ENCODE measurements around the gene SSR2.

SSR2 gene

GRCh38 chr1:155976062-155976912 is 44.5 kb downstream of the SSR2 start (continued):
- TF ChIP-seq ZNF335 (tag by site-specific recombination; conservative IDR thresholded peaks at IDR 0.05) (peak; percentile 34; the same call in 1 of the 2 replicates), ZFP41 (tag by site-specific recombination; IDR thresholded peaks at IDR 0.05; ENCODE audit: borderline replicate concordance) (no peak), ZNF677 (tag by site-specific recombination; IDR thresholded peaks at IDR 0.05) (no peak), IKZF3 (tag by site-specific recombination; IDR thresholded peaks at IDR 0.05) (peak; percentile 62), KLF8 (tag by site-specific recombination; IDR thresholded peaks at IDR 0.05) (0 out of 2 replicates have a peak, but pooled peaks have one; percentile 15), PATZ1 (tag by site-specific recombination; IDR thresholded peaks at IDR 0.05) (peak; percentile 90), ZNF629 (tag by site-specific recombination; IDR thresholded peaks at IDR 0.05) (no peak), ZNF692 (tag by site-specific recombination; IDR thresholded peaks at IDR 0.05) (peak; percentile 16), ZNF660 (tag by site-specific recombination; IDR thresholded peaks at IDR 0.05) (no peak; the same call in 1 of the 2 replicates), ZBTB1 (tag by site-specific recombination; IDR thresholded peaks at IDR 0.05) (no peak), ZNF558 (tag by site-specific recombination; IDR thresholded peaks at IDR 0.05) (no peak), RBAK (tag by site-specific recombination; IDR thresholded peaks at IDR 0.05) (no peak), SP2 (tag by site-specific recombination; IDR thresholded peaks at IDR 0.05) (peak; percentile 64), ZNF302 (tag by site-specific recombination; IDR thresholded peaks at IDR 0.05; ENCODE audit: low read depth) (no peak), SCRT2 (tag by site-specific recombination; IDR thresholded peaks at IDR 0.05) (no peak), ZNF223 (tag by site-specific recombination; IDR thresholded peaks at IDR 0.05) (no peak), ZEB2 (tag by site-specific recombination; IDR thresholded peaks at IDR 0.05) (peak; percentile 23; the same call in 1 of the 2 replicates), KLF17 (tag by site-specific recombination; IDR thresholded peaks at IDR 0.05) (peak; percentile 36; the same call in 1 of the 2 replicates), ZNF596 (tag by site-specific recombination; IDR thresholded peaks at IDR 0.05) (no peak), ZNF37A (tag by site-specific recombination; IDR thresholded peaks at IDR 0.05) (no peak), ZNF23 (tag by site-specific recombination; IDR thresholded peaks at IDR 0.05; ENCODE audit: borderline replicate concordance) (no peak), ELK4 (IDR thresholded peaks at IDR 0.05; ENCODE audit: borderline replicate concordance, low read depth, low read length) (no peak), ZNF830 (tag by site-specific recombination; IDR thresholded peaks at IDR 0.05; ENCODE audit: low read depth) (no peak), ZNF555 (tag by site-specific recombination; conservative IDR thresholded peaks at IDR 0.05) (no peak), ZNF362 (tag by site-specific recombination; IDR thresholded peaks at IDR 0.05) (no peak), ZNF324 (tag by site-specific recombination; IDR thresholded peaks at IDR 0.05) (no peak), ZNF449 (tag by site-specific recombination; IDR thresholded peaks at IDR 0.05) (0 out of 2 replicates have a peak, but pooled peaks have one; percentile 39), ZNF354C (tag by site-specific recombination; IDR thresholded peaks at IDR 0.05; ENCODE audit: borderline replicate concordance, low read depth) (no peak), ZNF843 (tag by site-specific recombination; IDR thresholded peaks at IDR 0.05) (peak; percentile 54), ZNF391 (tag by site-specific recombination; IDR thresholded peaks at IDR 0.05; ENCODE audit: borderline replicate concordance, low read depth) (no peak)

Data from HEK293 (cell line).